Neutrophil (primary cell): Measurements from ENCODE around the gene DNAH14.

Source experiments
- H3K27ac ChIP-seq: fragments of 200-600 bp; sonication (generic); 2 replicates; pipeline ENCODE4 v1.5.1; 2016; ENCODE audit warnings: mild to moderate bottlenecking, moderate library complexity
- H3K27me3 ChIP-seq: fragments of 200-600 bp; sonication (generic); 2 replicates; pipeline ENCODE4 v1.6.0; 2016; ENCODE audit warnings: mild to moderate bottlenecking
- H3K36me3 ChIP-seq: fragments of 200-600 bp; sonication (generic); 2 replicates; pipeline ENCODE4 v1.5.1; 2017
- H3K4me1 ChIP-seq, 2 experiments: fragments of 200-600 bp in 1 of 2; sonication (generic) in 1 of 2; 1 replicate in 1 of 2; 2 replicates in 1 of 2; pipeline versions ENCODE4 v1.5.1 to v1.6.1; 2013 to 2016; ENCODE audit warnings: low read depth in 1 of 2, low read length in 1 of 2, mild to moderate bottlenecking in 1 of 2, moderate library complexity in 1 of 2; ENCODE audit not compliant: control insufficient read depth in 1 of 2, insufficient read depth in 1 of 2
- H3K4me3 ChIP-seq, 2 experiments: fragments of 200-600 bp in 1 of 2; sonication (generic) in 1 of 2; 1 replicate in 1 of 2; 2 replicates in 1 of 2; pipeline ENCODE4 v1.5.1; 2013 to 2016; ENCODE audit warnings: low read depth in 1 of 2, low read length in 1 of 2, mild to moderate bottlenecking in 1 of 2, moderate library complexity in 1 of 2
- H3K9me3 ChIP-seq: fragments of 200-600 bp; sonication (generic); 2 replicates; pipeline ENCODE4 v1.5.1; 2016
- TF ChIP-seq, protein P1 (sequence below): fragments of 200-600 bp; sonication (generic); IDR thresholded peaks from 2 replicates; pipeline ENCODE4 v1.5.1; 2016; ENCODE audit warnings: antibody characterized with exemption

The DNAH14 gene

DNA sequence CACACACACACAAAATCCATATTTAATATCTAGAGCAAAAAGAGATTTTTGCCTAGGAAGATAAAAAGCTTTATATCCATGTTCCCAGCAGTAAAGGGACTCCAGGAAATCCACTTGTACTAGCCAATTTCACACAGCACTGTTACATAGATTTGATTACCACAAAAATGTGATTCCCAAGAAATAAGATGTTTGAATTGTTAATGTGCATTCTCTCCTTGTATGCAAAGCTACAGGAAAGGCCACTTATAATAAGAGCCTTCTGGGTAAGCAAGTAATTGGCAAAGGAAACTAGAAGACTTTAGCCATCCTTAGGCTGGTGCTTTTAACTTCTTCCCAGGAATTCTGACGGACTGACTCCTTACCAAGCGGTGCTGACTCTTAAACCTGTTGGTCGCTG, 409.1 kb downstream of the DNAH14 start:
- H3K4me3 ChIP-seq = no peak overlapping the region
- TF ChIP-seq, protein P1, sequence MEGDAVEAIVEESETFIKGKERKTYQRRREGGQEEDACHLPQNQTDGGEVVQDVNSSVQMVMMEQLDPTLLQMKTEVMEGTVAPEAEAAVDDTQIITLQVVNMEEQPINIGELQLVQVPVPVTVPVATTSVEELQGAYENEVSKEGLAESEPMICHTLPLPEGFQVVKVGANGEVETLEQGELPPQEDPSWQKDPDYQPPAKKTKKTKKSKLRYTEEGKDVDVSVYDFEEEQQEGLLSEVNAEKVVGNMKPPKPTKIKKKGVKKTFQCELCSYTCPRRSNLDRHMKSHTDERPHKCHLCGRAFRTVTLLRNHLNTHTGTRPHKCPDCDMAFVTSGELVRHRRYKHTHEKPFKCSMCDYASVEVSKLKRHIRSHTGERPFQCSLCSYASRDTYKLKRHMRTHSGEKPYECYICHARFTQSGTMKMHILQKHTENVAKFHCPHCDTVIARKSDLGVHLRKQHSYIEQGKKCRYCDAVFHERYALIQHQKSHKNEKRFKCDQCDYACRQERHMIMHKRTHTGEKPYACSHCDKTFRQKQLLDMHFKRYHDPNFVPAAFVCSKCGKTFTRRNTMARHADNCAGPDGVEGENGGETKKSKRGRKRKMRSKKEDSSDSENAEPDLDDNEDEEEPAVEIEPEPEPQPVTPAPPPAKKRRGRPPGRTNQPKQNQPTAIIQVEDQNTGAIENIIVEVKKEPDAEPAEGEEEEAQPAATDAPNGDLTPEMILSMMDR = no peak
- H3K36me3 ChIP-seq = no peaks in the 10 kb centered on the region
- H3K4me1 ChIP-seq = no peaks in the 10 kb centered on the region
- no peak overlapping the region for H3K27ac ChIP-seq
- no peaks in the 10 kb centered on the region for H3K9me3 ChIP-seq
- H3K27me3 ChIP-seq = no peaks in the 10 kb centered on the region

DNA sequence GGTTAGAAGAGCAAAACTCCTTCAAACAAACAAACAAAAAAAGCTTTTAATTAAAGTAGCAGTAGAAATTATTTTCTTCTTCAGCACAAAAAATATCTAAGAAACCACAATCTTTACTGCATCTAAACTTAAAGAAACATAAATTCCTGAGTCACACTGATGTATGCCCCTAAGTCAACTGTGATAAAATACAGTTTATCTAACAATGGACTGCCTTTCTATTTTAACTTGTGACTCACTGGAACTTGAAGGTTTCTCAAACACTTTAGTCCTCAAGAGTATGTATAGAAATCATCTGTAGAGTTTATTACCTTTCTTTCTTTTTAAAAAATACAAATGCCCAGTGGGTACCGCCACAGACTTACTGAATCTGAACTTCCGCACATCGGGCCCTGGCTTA, 412.2 kb downstream of the DNAH14 start:
- no peaks in the 10 kb centered on the region for H3K9me3 ChIP-seq
- H3K27me3 ChIP-seq = no peaks in the 10 kb centered on the region
- H3K27ac ChIP-seq = no peak overlapping the region

DNA sequence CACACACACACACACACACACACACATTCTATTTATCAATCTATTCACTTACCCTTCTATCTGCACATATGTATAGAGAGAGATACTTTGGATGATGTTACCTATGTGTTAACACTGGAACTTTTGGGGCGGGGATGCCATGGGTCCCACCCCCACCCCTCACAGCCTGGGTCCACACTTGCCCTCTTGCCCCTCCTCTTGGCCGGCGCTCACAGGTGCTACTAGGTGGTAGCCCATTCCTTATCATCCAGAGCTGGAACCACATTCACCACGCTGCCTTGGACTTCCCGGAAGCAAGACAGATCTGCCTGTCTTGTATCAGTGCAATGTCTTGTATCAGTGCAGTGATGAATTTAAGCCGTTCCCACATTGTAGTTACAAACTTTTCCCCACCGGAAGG, 413.2 kb downstream of the DNAH14 start:
- TF ChIP-seq, protein P1 = no peak
- H3K27ac ChIP-seq = no peak overlapping the region

More for the DNA sequence above, 412.2 kb downstream of the DNAH14 start:
- TF ChIP-seq, protein P1 = no peak
- Histone ChIP-seq H3K4me1 (no peaks in the 10 kb centered on the region), H3K4me3 (no peak overlapping the region), H3K36me3 (no peaks in the 10 kb centered on the region)

DNA sequence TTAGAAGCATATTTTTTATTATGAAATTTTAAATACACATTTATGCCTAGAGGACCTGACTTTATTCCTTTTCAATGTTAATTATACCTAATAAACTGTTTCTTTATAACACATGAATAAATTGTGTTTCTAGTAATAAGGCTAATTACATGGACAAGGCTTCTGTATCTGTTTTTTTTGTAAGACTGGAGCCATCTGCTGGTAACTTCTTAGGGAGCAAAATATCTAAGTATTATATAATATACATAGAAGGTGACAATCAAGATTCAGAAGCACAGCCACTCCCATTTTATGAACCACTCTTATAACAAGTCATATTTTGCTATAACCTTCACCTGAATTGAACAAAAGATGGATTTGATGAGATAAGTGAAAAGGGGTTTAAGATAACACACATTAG, 414.1 kb downstream of the DNAH14 start:
- TF ChIP-seq, protein P1 = no peak
- no peak overlapping the region for H3K4me3 ChIP-seq
- no peaks in the 10 kb centered on the region for H3K9me3 ChIP-seq
- H3K4me1 ChIP-seq = no peaks in the 10 kb centered on the region
- H3K27me3 ChIP-seq = no peaks in the 10 kb centered on the region
- H3K36me3 ChIP-seq = no peaks in the 10 kb centered on the region
- H3K27ac ChIP-seq = no peak overlapping the region

More for the DNA sequence above, 413.2 kb downstream of the DNAH14 start:
- H3K4me1 ChIP-seq = no peaks in the 10 kb centered on the region
- H3K4me3 ChIP-seq = no peak overlapping the region
- no peaks in the 10 kb centered on the region for H3K36me3 ChIP-seq
- no peaks in the 10 kb centered on the region for H3K9me3 ChIP-seq
- H3K27me3 ChIP-seq = no peaks in the 10 kb centered on the region

DNA sequence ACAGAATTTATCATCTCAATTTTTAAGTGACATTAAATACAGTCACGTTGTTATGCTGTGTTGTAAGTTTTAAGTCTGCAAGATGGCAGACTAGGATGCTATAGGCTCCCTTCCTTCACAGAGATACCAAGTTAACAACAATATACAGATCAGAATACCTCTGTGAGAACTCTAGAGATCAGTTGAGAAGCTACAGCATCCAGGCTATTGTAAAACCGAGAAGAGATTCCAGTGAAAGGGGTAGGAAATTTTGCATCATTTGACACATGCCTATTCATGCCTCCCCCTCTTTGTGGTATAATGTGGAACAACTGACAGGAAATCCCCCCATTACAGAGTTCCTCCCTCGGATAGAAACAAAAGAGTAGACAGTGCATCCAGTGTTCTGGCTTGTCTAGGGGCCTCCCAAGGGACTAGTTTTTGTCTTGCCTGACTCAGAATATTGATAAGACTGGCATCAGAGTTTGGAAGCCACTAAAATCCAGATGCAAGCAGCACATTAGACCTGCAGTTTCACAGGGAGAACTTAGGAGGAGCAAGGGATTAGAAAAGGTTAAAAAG, 417.7 kb downstream of the DNAH14 start:
- no peak overlapping the region for H3K27ac ChIP-seq
- H3K4me1 ChIP-seq = peaks cover 0 to 4% of the 10 kb centered on the region in 2 experiments
- H3K36me3 ChIP-seq = no peaks in the 10 kb centered on the region
- H3K27me3 ChIP-seq = no peaks in the 10 kb centered on the region
- TF ChIP-seq, protein P1 = no peak
- H3K9me3 ChIP-seq = no peaks in the 10 kb centered on the region
- no peak overlapping the region for H3K4me3 ChIP-seq
